ENCODE data around the gene GBP5. TPM values are rescaled to one million over a fixed set of nuclear protein-coding genes. Genes with fewer than 3 reads are reported as not detected.

Gene GBP5
- total and polyA plus RNA-seq, 2 of the 4 experiments (the other 2 are of a cell fraction) = not detected

GRCh38 chr1:89304572-89305230 is 32.0 kb upstream of the GBP5 start:
- no peak for ATAC-seq (ENCODE audit: low read depth)
- Histone ChIP-seq H3K27ac (ENCODE audit: insufficient read depth, low read length) (no peak overlapping the region), H3K79me1 (ENCODE audit: low read depth in 1 of 2, low read length in 2 of 2) (no peaks in the 10 kb centered on the region), H3K4me1 (ENCODE audit: control insufficient read depth, insufficient read depth, low read length) (no peaks in the 10 kb centered on the region), H2AK9ac (replicated peaks; ENCODE audit: low read depth, low read length, poor library complexity) (no peak overlapping the region), H3K9me3 (ENCODE audit: control insufficient read depth, insufficient read depth, low read length) (no peaks in the 10 kb centered on the region), H3K56ac (ENCODE audit: extremely low read depth, insufficient read depth, low read length) (no peak overlapping the region), H2BK15ac (ENCODE audit: low read depth, low read length) (no peak overlapping the region), H3K4me2 (ENCODE audit: low read depth, low read length) (no peak overlapping the region), H3K23ac (ENCODE audit: low read depth, low read length) (no peak overlapping the region), H2AK5ac (ENCODE audit: low read depth, low read length) (no peak overlapping the region), H3K4me3 (ENCODE audit: insufficient read depth, low read depth, low read length) (no peak overlapping the region), H3K27me3 (ENCODE audit: control insufficient read depth, insufficient read depth, low read length) (no peaks in the 10 kb centered on the region), H2BK120ac (ENCODE audit: low read depth, low read length) (no peak overlapping the region), H3K9ac (ENCODE audit: low read depth, low read length) (no peak overlapping the region), H4K8ac (ENCODE audit: low read depth in 2 of 2, low read length in 2 of 2) (no peak overlapping the region), H4K5ac (ENCODE audit: low read depth, low read length) (no peak overlapping the region), H4K20me1 (ENCODE audit: insufficient read depth, low read length) (no peaks in the 10 kb centered on the region), H3K36me3 (ENCODE audit: control insufficient read depth, insufficient read depth, low read length) (no peaks in the 10 kb centered on the region), H3K18ac (ENCODE audit: low read depth, low read length) (no peak overlapping the region), H2AFZ (replicated peaks; ENCODE audit: low read length, poor library complexity) (no peak overlapping the region), H2BK5ac (ENCODE audit: low read depth, low read length, poor library complexity, severe bottlenecking) (no peak overlapping the region), H3K4ac (ENCODE audit: low read depth, low read length) (no peak overlapping the region), H2BK20ac (ENCODE audit: low read depth, low read length) (no peak overlapping the region), H3K9me1 (ENCODE audit: insufficient read depth, low read length) (no peaks in the 10 kb centered on the region), H4K91ac (ENCODE audit: insufficient read depth, low read depth, low read length) (no peak overlapping the region), H3K14ac (replicated peaks; ENCODE audit: low read depth, low read length) (no peak overlapping the region)
- WGBS, 2 experiments (ENCODE audit: extremely low coverage in 2 of 2, insufficient read length in 1 of 2) = no CpG with 5 or more reads among the region's 2 CpGs
- dilution Hi-C loops (cut with HindIII; ENCODE audit: low sequenced_read_pairs, unreplicated experiment) (no loop called here), in situ Hi-C loops (cut with MboI; ENCODE audit: low sequenced_read_pairs) (no loop called here), intact Hi-C loops (cut with micrococcal nuclease) (no loop called here)
- DNase-seq = no peak
- CTCF ChIA-PET = no interaction called here
- no TSS peak for BruUV-seq (replicated peaks)
- POLR2A ChIA-PET (ENCODE audit: unreplicated experiment) = no interaction called here
- TF ChIP-seq RAD21 (IDR thresholded peaks at IDR 0.05; ENCODE audit: low read length) (no peak), BHLHE40 (IDR thresholded peaks at IDR 0.05; ENCODE audit: low read depth, low read length) (no peak), RFX5 (IDR thresholded peaks at IDR 0.05; ENCODE audit: low read depth, low read length) (no peak), CHD1 (IDR thresholded peaks at IDR 0.05; ENCODE audit: low read depth, low read length) (no peak), POLR2A (IDR thresholded peaks at IDR 0.05; ENCODE audit: low read depth, low read length) (no peak), MAFK (IDR thresholded peaks at IDR 0.05; ENCODE audit: low read depth, low read length) (no peak), RCOR1 (IDR thresholded peaks at IDR 0.05; ENCODE audit: insufficient replicate concordance, low read length) (no peak), NFE2L2 (IDR thresholded peaks at IDR 0.05; ENCODE audit: low read depth, low read length) (no peak)
- TF ChIP-seq, protein P1, sequence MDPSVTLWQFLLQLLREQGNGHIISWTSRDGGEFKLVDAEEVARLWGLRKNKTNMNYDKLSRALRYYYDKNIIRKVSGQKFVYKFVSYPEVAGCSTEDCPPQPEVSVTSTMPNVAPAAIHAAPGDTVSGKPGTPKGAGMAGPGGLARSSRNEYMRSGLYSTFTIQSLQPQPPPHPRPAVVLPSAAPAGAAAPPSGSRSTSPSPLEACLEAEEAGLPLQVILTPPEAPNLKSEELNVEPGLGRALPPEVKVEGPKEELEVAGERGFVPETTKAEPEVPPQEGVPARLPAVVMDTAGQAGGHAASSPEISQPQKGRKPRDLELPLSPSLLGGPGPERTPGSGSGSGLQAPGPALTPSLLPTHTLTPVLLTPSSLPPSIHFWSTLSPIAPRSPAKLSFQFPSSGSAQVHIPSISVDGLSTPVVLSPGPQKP (IDR thresholded peaks at IDR 0.05; ENCODE audit: borderline replicate concordance, low read depth, low read length) = no peak
- TF ChIP-seq, protein P2, sequence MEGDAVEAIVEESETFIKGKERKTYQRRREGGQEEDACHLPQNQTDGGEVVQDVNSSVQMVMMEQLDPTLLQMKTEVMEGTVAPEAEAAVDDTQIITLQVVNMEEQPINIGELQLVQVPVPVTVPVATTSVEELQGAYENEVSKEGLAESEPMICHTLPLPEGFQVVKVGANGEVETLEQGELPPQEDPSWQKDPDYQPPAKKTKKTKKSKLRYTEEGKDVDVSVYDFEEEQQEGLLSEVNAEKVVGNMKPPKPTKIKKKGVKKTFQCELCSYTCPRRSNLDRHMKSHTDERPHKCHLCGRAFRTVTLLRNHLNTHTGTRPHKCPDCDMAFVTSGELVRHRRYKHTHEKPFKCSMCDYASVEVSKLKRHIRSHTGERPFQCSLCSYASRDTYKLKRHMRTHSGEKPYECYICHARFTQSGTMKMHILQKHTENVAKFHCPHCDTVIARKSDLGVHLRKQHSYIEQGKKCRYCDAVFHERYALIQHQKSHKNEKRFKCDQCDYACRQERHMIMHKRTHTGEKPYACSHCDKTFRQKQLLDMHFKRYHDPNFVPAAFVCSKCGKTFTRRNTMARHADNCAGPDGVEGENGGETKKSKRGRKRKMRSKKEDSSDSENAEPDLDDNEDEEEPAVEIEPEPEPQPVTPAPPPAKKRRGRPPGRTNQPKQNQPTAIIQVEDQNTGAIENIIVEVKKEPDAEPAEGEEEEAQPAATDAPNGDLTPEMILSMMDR (conservative IDR thresholded peaks at IDR 0.05; ENCODE audit: low read depth, low read length) = no peak

All from IMR-90 (cell line).